Retinal pigment epithelial cell (primary cell): ENCODE data around the gene PAPLN.

Source experiments
- DNase-seq: peaks from one replicate; pipeline ENCODE4 v3.0.0-alpha.2; 2010; ENCODE audit warnings: low read depth
- H3K4me3 ChIP-seq: 2 replicates; pipeline ENCODE4 v1.5.1; 2011; ENCODE audit warnings: mild to moderate bottlenecking, low read length, control low read depth, moderate library complexity
- TF ChIP-seq, protein P1 (sequence below): conservative IDR thresholded peaks from 2 replicates; pipeline ENCODE4 v1.5.1; 2011; ENCODE audit warnings: low read depth, low read length, control low read depth, inconsistent platforms

Gene PAPLN

DNA sequence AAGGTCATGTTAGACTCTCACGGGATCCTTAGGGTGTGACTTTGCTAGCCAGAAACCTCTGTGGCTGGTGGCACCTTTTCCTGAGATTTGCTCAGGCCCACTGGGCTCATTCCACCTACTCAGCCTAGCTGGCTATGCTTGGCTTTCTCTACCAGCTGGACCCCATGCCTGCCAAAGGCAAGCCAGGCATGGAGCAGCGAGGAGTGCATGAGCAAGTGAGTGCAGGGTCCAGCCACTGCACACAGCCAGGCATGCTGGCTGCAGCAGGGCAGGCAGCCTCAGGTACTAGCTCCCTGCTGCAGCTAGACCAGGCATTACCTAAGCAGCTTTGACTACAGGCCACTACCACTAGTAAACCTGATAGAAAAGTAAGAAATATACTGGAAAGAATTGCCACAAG, 29.7 kb upstream of the PAPLN start:
- TF ChIP-seq, protein P1, sequence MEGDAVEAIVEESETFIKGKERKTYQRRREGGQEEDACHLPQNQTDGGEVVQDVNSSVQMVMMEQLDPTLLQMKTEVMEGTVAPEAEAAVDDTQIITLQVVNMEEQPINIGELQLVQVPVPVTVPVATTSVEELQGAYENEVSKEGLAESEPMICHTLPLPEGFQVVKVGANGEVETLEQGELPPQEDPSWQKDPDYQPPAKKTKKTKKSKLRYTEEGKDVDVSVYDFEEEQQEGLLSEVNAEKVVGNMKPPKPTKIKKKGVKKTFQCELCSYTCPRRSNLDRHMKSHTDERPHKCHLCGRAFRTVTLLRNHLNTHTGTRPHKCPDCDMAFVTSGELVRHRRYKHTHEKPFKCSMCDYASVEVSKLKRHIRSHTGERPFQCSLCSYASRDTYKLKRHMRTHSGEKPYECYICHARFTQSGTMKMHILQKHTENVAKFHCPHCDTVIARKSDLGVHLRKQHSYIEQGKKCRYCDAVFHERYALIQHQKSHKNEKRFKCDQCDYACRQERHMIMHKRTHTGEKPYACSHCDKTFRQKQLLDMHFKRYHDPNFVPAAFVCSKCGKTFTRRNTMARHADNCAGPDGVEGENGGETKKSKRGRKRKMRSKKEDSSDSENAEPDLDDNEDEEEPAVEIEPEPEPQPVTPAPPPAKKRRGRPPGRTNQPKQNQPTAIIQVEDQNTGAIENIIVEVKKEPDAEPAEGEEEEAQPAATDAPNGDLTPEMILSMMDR, result no peak
- DNase-seq, result no peak
- no peak overlapping the region for H3K4me3 ChIP-seq

DNA sequence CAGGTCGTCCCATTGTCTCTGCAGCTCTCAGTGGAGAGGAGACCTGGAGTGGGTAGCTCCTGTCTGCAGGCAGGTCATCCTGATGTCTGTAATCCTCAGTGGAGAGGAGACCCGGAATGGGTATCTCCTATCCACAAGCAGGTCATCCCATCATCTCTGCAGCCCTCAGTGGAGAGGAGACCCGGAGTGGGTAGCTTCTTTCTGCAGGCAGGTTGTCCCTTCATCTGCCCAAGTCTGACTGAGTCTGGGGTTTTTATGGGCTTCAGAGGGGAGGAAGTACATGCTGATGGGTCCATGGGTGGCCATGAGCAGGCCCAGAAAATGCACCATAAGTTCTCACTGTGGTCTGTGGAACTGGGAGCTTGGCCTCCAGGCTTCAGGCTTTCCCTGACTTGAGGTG, 28.9 kb upstream of the PAPLN start:
- DNase-seq, result no peak
- H3K4me3 ChIP-seq, result no peak overlapping the region
- TF ChIP-seq, protein P1, result no peak

DNA sequence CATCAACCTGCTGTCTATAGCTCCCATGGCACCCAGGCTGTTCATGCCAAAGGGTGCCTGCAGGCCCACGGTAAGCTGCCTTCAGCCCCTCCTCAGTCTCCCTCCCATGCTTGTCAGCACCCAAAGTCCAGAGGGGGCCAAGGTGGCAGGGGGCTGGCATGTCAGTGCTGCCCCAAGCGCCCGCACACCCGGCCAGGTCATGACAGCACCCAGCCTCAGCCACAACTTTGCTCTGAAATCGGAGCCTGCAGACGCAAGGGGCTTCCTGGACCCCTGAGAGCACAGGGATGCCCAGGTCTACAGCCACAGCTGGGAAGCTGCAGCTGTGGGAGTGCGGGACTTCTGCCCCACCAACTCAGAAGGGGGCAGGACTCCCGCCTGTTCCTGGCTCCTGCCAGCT, 28.5 kb upstream of the PAPLN start:
- DNase-seq, result no peak
- no peak overlapping the region for H3K4me3 ChIP-seq
- TF ChIP-seq, protein P1, result no peak

DNA sequence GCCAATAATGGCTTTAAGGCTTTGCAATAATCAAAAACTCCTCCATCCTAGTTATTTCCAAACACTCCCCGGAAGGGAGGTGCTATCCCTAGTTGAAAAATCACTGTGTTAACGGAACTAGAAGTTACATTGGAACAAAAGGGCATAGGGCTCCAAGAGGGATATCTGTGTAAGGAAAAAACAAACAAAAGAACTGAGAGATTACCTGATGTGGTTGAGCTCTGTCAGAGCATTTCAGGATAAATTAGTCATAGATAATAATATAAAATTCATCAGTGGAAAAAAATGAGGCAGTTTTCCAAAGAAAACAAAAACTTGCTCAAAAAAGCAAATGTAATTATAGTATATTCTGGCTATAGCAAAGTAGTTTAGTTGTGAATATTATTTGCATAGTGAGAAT, 27.4 kb upstream of the PAPLN start:
- H3K4me3 ChIP-seq, result no peak overlapping the region
- TF ChIP-seq, protein P1, result no peak
- DNase-seq, result no peak

DNA sequence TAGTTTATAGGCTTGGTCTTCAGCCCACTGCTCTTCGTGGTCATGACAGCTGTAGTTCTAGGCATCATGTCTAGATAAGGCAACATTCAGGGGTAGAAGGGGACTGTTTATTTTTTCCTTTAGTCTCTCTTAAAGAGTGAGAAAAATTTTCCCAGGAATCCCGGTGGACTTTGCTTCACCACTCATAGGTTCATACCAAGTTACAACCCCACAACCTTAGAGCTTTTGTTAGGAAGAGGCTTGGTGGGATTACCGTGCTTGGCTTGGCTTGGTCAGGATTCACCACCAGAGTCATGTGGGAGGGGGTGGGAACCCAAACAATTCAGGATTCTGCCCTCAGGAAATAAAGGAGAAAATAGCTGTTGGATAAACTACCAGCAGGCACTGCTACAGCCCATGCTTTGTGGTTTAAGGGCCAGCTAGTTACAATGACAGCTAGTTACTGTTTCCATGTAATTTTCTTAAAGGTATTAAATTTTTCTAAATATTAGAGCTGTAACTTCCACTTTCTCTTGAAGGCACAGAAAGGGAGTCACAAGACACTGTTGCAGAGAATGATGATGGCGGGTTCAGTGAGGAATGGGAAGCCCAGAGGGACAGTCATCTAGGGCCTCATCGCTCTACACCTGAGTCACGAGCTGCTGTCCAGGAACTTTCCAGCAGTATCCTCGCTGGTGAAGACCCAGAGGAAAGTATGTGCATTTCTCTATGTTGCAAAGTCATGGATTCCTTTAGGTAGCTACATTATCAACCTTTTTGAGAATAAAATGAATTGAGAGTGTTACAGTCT, 25.9 kb upstream of the PAPLN start:
- DNase-seq, result no peak

DNA sequence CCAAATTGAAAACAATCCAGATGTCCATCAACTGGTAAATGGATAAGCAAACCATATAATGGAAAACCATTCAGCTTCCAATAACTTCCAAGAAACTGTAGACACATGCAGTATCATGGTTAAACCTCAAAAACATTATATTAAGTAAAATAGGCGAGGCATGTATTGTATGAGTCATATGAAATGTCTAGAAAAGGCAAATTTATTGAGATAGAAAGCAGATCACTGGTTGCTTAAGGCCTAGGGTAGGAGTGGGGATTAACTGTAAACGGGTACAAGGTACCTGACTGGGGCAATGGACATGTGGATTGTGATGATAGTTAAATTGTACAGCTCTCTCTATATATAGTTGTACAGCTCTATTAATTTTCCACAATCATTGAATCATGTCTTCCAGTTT, 21.3 kb upstream of the PAPLN start:
- DNase-seq, result no peak
- no peak overlapping the region for H3K4me3 ChIP-seq
- TF ChIP-seq, protein P1, result no peak

More for the DNA sequence above, 25.9 kb upstream of the PAPLN start:
- H3K4me3 ChIP-seq, result no peak overlapping the region
- TF ChIP-seq, protein P1, result no peak

DNA sequence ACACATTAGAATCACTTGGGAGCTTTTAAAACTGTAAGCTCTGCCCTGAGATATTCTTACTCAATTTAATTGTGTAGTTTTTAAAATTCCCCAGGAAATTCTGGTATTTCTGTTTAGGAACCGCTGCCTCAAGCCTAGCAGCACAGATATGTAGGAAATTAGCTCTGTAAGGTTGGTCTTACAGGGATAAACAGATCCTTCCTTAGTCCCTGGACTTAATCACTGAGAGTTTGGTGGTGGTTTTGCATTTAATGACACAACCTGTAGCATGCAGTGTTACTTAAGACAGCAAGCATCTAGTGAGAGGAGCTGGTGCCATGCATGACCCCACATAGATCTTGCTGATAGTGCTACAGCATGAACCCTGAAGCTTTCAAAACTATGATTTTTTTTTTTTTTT, 19.9 kb upstream of the PAPLN start:
- TF ChIP-seq, protein P1, result no peak
- DNase-seq, result no peak
- H3K4me3 ChIP-seq, result no peak overlapping the region
